ENCODE measurements around the gene MYLIP. TPM values are rescaled to one million over a fixed set of nuclear protein-coding genes. Genes with fewer than 3 reads are reported as not detected.

The MYLIP gene
- total and polyA plus RNA-seq, 12 donors: 7.5 to 49.2 (median 28.8) TPM

DNA sequence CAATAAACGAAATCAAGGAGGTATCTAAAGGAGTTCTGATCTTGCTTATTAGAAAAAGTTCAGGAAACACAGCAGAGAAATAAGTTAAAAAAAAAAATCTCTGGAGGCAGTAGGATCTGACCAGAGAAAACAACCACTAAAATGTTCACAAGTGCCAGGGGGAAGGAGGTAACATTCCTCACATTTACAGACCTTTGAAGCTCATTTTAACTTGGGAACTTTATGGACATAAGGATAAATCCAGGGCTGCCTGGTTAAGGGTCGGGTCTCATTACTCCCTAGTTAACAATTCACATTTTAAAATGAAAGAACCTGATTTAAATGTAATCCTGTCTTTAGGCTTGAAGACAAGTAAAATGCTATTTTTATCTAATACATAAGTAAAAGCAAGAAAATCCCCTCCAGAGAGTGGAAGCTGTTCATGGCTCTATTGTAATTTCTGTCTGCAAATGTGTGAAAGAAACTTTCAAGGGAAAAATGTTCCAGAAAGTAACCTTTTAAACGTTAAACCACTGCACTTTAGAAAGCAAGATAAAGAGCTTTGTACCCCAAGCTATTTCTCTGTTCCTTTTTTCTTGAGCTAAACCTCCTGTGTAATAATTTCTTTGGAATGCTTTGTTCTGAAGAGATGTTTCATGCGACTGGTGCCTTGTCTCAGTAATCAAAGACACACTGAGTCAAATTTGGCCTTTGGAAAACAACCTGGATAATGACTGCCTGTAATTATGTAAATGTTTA is 38.2 kb downstream of the MYLIP start:
- intact Hi-C loops (cut with DNase I): no loop called here
- no peak overlapping the region for H3K4me3 ChIP-seq
- H3K27me3 ChIP-seq: no peaks in the 10 kb centered on the region
- WGBS, 4 donors: 58 to 67% (median 62%) methylated on average over 4 of the region's 4 CpGs
- TF ChIP-seq POLR2A (IDR thresholded peaks at IDR 0.05): no peak
- TF ChIP-seq, protein P1, sequence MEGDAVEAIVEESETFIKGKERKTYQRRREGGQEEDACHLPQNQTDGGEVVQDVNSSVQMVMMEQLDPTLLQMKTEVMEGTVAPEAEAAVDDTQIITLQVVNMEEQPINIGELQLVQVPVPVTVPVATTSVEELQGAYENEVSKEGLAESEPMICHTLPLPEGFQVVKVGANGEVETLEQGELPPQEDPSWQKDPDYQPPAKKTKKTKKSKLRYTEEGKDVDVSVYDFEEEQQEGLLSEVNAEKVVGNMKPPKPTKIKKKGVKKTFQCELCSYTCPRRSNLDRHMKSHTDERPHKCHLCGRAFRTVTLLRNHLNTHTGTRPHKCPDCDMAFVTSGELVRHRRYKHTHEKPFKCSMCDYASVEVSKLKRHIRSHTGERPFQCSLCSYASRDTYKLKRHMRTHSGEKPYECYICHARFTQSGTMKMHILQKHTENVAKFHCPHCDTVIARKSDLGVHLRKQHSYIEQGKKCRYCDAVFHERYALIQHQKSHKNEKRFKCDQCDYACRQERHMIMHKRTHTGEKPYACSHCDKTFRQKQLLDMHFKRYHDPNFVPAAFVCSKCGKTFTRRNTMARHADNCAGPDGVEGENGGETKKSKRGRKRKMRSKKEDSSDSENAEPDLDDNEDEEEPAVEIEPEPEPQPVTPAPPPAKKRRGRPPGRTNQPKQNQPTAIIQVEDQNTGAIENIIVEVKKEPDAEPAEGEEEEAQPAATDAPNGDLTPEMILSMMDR (IDR thresholded peaks at IDR 0.05): no peak
- H3K9me3 ChIP-seq (replicated peaks in 1 of 3): no peaks in the 10 kb centered on the region
- no peak overlapping the region for H3K27ac ChIP-seq
- no peaks in the 10 kb centered on the region for H3K36me3 ChIP-seq (replicated peaks in 1 of 2)
- DNase-seq: no peak
- H3K4me1 ChIP-seq (replicated peaks in 1 of 2): peaks cover 0 to 7% of the 10 kb centered on the region in 2 donors

DNA sequence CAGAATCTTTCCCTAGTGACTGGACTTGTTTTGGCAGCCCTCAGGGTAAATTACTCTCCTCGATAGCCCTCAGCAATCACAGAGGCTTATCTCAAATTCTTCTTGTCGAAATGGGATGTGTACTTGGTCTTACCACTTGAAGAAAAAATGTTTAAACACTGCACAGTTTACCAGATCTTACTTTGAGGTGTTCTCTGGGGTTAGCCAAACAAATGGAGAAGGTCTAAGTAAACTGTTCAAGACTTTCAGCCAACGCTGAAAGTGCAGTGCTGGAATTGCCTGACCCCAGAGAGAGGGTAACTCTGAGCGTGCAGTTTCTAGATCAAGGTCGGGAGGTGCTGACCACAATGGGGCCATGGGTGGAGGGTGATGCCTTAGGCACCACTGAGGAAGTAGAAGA is 39.2 kb downstream of the MYLIP start:
- 37 to 55% (median 47%) methylated on average over 5 of the region's 5 CpGs for WGBS, 4 donors
- H3K4me1 ChIP-seq (replicated peaks in 1 of 2): peaks cover 0 to 7% of the 10 kb centered on the region in 2 donors
- no peak overlapping the region for H3K4me3 ChIP-seq
- no peaks in the 10 kb centered on the region for H3K36me3 ChIP-seq (replicated peaks in 1 of 2)
- H3K27ac ChIP-seq: no peak overlapping the region
- no peaks in the 10 kb centered on the region for H3K27me3 ChIP-seq
- no peaks in the 10 kb centered on the region for H3K9me3 ChIP-seq (replicated peaks in 1 of 3)
- DNase-seq: no peak
- TF ChIP-seq, protein P1 (IDR thresholded peaks at IDR 0.05): no peak
- TF ChIP-seq POLR2A (IDR thresholded peaks at IDR 0.05): no peak
- intact Hi-C loops (cut with DNase I): no loop called here

DNA sequence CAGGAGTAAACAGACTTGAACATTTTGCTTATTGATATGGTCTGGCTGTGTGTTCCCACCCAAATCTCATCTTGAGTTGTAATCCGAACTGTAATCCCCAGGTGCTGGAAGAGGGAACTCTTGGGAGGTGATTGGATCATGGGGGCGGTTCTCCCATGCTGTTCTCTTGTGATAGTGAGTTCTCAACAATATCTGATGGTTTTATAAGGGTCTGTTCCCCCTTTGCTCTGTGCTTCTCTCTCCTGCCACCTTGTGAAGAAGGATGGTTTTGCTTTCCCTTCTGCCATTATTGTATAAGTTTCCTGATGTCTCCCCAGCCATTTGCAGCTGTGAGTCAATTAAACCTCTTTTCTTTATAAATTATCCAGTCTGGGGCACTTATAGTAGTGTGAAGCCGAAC is 40.0 kb downstream of the MYLIP start:
- DNase-seq: no peak
- Histone ChIP-seq H3K27me3 (no peaks in the 10 kb centered on the region), H3K9me3 (replicated peaks in 1 of 3) (no peaks in the 10 kb centered on the region), H3K27ac (no peak overlapping the region), H3K4me1 (replicated peaks in 1 of 2) (peaks cover 0 to 1% of the 10 kb centered on the region in 2 donors), H3K36me3 (replicated peaks in 1 of 2) (no peaks in the 10 kb centered on the region), H3K4me3 (no peak overlapping the region)
- intact Hi-C loops (cut with DNase I): no loop called here
- WGBS, 4 donors: 78 to 88% (median 84%) methylated on average over 3 of the region's 3 CpGs
- no peak for TF ChIP-seq POLR2A (IDR thresholded peaks at IDR 0.05)
- TF ChIP-seq, protein P1 (IDR thresholded peaks at IDR 0.05): peak in 3 of 6 experiments; percentile 28 to 35 (median 30)

DNA sequence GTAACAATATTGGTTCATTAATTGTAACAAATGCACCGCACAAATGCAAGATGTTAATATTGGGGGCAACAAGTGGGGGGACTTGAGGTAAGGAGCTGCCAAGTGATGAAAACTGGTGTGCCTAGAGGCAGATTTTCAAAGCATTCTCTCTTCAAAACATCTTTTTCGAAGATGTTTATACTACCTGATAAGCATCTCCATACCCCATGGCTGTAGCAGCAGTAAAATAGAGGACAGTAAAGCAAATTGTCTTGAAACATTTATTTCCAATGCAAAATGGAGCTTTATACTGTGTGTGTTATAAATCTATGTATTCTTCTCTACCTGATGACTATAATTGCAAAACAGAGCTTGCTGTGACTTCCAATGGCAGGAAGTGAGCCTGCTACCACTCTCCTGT is 42.5 kb downstream of the MYLIP start:
- intact Hi-C loops (cut with DNase I): no loop called here
- TF ChIP-seq POLR2A (IDR thresholded peaks at IDR 0.05): no peak
- TF ChIP-seq, protein P1 (IDR thresholded peaks at IDR 0.05): no peak
- H3K27ac ChIP-seq: no peak overlapping the region
- H3K4me1 ChIP-seq (replicated peaks in 1 of 2): no peaks in the 10 kb centered on the region
- no peak overlapping the region for H3K4me3 ChIP-seq
- no peak for DNase-seq
- no peaks in the 10 kb centered on the region for H3K9me3 ChIP-seq (replicated peaks in 1 of 3)
- H3K27me3 ChIP-seq: no peaks in the 10 kb centered on the region
- 93 to 95% (median 94%) methylated on average over 2 of the region's 2 CpGs for WGBS, 4 donors
- no peaks in the 10 kb centered on the region for H3K36me3 ChIP-seq (replicated peaks in 1 of 2)
